ENCODE measurements around the gene VTN.

The VTN gene

GRCh38 chr17:28396635-28397239, 26.6 kb upstream of the VTN start:
- DNase-seq (ENCODE audit: low read depth), result no peak
- in situ Hi-C loops (cut with HindIII; ENCODE audit: low sequenced_read_pairs), result no loop called here
- H3K4me3 ChIP-seq (ENCODE audit: low read depth, low read length), result no peak overlapping the region
- no peak for TF ChIP-seq CTCF (IDR thresholded peaks at IDR 0.05; ENCODE audit: low read depth, low read length, missing control alignments)

- TF ChIP-seq CTCF (IDR thresholded peaks at IDR 0.05; ENCODE audit: low read depth, low read length, missing control alignments), result no peak
- no peak overlapping the region for H3K4me3 ChIP-seq (ENCODE audit: low read depth, low read length)
- no peak for DNase-seq (ENCODE audit: low read depth)
- in situ Hi-C loops (cut with HindIII; ENCODE audit: low sequenced_read_pairs), result no loop called here
These were observed 25.9 kb upstream of the VTN start for GRCh38 chr17:28395968-28396367.

GRCh38 chr17:28395426-28395825, 25.3 kb upstream of the VTN start:
- in situ Hi-C loops (cut with HindIII; ENCODE audit: low sequenced_read_pairs), result no loop called here
- DNase-seq (ENCODE audit: low read depth), result no peak
- TF ChIP-seq CTCF (IDR thresholded peaks at IDR 0.05; ENCODE audit: low read depth, low read length, missing control alignments), result no peak
- H3K4me3 ChIP-seq (ENCODE audit: low read depth, low read length), result no peak overlapping the region

GRCh38 chr17:28394337-28395116, 24.4 kb upstream of the VTN start:
- TF ChIP-seq CTCF (IDR thresholded peaks at IDR 0.05; ENCODE audit: low read depth, low read length, missing control alignments), result no peak
- DNase-seq (ENCODE audit: low read depth), result no peak
- H3K4me3 ChIP-seq (ENCODE audit: low read depth, low read length), result no peak overlapping the region
- in situ Hi-C loops (cut with HindIII; ENCODE audit: low sequenced_read_pairs), result no loop called here

GRCh38 chr17:28392491-28392890, 22.4 kb upstream of the VTN start:
- no peak for TF ChIP-seq CTCF (IDR thresholded peaks at IDR 0.05; ENCODE audit: low read depth, low read length, missing control alignments)
- no peak for DNase-seq (ENCODE audit: low read depth)
- in situ Hi-C loops (cut with HindIII; ENCODE audit: low sequenced_read_pairs), result no loop called here
- no peak overlapping the region for H3K4me3 ChIP-seq (ENCODE audit: low read depth, low read length)

- in situ Hi-C loops (cut with HindIII; ENCODE audit: low sequenced_read_pairs), result no loop called here
- no peak for TF ChIP-seq CTCF (IDR thresholded peaks at IDR 0.05; ENCODE audit: low read depth, low read length, missing control alignments)
- no peak for DNase-seq (ENCODE audit: low read depth)
- no peak overlapping the region for H3K4me3 ChIP-seq (ENCODE audit: low read depth, low read length)
These were observed 21.3 kb upstream of the VTN start for GRCh38 chr17:28391401-28391800.
